HG03457 (cell line): ENCODE data around the gene SLC6A4.

Experiments used
- ATAC-seq: cut with Tn5 transposase; IDR thresholded peaks from one replicate; pipeline ENCODE4 v1.9.1; 2021; ENCODE audit warnings: moderate number of reproducible peaks; ENCODE audit not compliant: unreplicated experiment

SLC6A4 gene

GRCh38 chr17:30235386-30236296 is at the start of gene SLC6A4:
Gene SLC6A4, minus strand, starts transcription at chr17:30235697. Its CDS starts 13,739 bp downstream, at chr17:30221958.
- ATAC-seq, result no peak

GRCh38 chr17:30279156-30279555 is 43.7 kb upstream of the SLC6A4 start:
- ATAC-seq, result no peak

- no peak for ATAC-seq
These were observed 42.5 kb upstream of the SLC6A4 start for GRCh38 chr17:30278032-30278431.

DNA sequence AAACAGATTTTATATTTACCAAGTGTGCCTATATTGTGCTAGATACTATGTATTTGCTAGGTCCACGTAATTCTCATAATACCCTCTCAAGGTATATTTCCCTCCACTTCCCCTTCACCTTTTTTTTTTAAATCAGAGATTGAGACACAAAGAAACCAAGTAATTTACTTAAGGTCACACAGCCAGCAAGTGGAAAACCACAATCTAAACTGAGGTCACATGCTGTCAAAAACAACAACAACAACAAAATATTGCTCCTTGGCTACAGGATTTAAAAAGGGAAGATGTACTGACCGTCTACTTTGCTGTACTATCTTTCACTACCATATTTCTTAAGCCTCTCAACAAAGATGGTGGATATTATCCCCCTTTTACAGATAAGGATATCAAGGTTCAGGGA is 40.4 kb upstream of the SLC6A4 start:
- no peak for ATAC-seq

DNA sequence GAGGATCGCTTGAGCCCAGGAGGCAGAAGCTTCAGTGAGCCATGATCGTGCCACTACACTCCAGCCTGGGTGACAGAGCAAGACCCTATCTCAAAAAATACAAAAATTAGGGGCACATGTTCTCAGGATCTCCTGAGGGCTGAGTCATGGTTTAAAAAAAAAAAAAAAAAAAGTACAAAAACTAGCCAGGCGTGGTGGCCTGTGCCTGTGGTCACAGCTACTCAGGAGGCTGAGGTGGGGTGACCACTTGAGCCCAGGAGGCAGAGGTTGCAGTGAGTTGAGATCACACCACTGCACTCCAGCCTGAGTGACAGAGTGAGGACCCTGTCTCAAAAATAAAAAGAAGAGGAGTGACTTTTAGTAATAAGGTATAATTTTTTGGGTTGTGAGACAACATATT is 39.4 kb upstream of the SLC6A4 start:
- no peak for ATAC-seq

GRCh38 chr17:30273373-30273772 is 37.9 kb upstream of the SLC6A4 start:
- no peak for ATAC-seq

- ATAC-seq, result no peak
These were observed 35.6 kb upstream of the SLC6A4 start for GRCh38 chr17:30271102-30271501.

DNA sequence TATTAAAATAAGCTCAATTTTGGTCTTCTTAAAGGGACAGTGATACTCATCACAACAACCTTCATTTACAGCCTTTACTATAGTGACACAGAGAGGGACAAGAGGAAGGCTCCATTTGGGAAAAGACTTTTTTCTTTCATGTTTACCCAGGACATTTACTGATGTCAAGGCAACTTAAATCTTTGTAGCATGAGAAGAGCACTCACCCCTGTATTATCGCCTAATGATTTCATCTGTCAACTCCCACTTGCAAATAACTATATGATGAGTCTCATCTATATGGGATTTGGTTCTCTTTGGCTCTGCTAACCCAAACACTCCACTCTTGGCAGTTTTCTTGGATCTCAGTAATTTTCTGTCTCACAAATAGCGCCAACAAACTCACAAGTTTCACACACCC is 32.1 kb upstream of the SLC6A4 start:
- ATAC-seq, result no peak

DNA sequence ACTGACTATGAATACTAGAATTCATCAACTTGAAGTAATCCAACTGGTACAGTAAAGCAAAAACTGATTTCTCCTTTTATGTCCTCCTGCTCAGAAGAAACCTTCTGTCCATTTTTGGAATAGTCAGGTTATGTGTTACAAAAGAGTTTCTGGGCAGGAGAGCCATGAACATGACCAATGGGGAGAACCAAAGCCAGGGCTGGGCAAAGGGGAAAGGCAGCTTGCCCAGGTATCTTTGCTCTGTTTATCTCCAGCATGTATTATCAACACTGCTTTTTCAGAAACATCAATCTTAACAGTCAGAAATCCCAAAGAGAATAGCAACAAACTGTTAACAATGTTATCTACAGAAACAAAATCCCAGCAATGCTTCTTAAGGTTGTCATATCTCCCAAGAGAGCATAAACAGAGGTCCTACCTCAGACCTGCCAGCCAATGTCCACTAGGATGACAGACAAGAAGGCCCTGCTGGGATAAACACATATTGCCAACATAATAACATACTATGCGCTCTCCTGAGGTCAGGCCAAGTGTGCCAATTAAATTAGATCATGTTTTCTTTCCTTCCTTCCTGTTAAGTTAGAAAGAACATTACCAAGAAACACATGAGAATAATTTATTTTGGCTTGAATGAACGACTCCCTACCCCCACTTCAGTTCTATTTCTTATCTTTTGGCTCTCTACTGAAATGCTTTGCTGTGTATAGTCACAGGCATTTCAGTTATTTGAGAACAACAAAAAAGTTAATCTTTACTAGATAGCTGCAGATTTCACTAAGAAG is 28.2 kb upstream of the SLC6A4 start:
- no peak for ATAC-seq

DNA sequence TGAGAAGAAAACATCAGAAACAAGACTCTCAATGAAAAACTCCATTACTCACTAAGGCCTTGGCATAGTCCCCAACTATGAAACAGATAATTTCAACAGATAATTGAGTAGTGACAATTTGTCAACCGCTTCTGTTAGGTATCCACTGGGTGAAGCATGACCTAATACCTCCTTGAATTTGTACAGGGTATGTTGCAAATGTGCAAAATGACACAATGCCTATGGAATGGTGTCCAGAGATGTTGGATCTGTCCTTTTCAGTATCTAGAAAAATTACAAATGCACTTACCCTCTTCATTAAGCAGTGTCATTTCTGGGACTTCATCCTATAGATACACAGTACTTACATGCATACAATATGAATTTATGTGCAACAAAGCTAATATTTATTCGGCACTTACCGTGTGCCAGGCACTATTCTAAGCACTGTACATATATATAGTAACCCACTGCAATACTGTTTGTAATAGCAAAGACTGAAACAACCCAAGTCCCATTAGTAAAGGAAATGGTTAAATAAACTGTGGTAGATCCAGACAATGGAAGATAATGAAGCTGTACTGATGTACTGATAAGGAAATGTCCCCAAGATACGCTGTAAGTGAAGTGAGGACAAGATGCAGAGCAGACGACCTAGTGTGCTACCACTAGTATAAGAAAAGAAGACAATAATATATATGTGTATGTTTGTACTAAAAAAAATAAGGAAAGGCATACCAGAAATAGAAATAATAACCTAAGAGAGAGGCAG is 21.4 kb upstream of the SLC6A4 start:
- ATAC-seq, result no peak

DNA sequence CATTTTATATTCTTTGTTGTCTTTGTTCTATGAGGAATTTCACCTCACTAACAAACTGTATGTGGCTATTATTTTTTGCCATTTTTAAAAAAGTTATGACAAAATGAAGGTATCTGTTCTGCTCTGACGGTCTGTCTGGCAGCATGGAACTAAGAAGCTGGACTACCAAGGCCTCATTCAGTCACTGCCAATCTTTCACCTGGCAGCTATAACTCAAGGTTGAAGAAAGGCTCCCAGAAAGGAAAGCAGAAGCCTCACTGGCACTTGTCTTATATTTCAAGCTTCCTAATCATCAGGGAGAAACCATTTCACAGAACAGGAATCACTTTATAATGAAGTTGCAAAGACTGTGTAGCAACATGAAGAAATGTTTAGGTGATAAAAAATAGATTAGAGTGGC is 18.7 kb upstream of the SLC6A4 start:
- ATAC-seq, result no peak

DNA sequence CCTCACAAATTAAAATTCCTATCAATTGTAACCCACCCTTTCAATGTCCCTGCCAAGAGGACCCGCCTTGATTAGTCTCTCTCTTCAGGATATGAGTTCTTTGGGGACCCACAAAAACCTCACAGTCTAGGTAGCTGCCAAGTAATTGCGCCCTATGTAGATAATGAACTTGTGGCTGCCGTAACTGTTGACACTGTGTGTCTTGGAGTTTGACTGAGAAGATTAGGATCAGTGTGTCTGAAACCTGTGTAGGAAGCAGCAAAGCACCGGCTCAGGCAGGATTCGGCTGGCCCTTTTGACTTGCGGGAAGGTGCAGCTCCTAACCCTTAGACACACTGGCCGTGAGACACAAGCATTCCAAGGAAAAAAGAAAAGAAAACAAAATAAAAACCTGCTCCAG is 17.8 kb upstream of the SLC6A4 start:
- ATAC-seq, result no peak

- ATAC-seq, result no peak
These were observed 16.4 kb upstream of the SLC6A4 start for GRCh38 chr17:30251931-30252330.

DNA sequence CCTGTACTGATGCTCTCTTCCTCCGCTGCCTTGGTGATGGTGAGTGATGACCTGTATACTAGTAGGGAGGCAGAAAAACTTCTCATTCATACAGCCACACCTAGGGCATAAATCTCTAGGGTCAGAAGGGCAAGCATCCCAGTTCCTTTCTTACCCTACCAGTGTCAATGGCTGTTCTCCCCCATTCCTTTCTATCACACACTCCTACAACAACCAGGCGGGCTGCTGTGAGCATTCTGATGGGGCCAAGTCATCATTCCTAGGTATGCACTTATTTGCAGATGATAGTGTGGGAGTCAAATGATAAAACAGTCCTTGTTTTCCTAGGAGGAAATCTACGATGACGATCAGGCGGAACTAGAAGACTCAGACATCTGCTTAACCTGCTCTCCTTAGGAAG is 14.0 kb upstream of the SLC6A4 start:
- ATAC-seq, result no peak

DNA sequence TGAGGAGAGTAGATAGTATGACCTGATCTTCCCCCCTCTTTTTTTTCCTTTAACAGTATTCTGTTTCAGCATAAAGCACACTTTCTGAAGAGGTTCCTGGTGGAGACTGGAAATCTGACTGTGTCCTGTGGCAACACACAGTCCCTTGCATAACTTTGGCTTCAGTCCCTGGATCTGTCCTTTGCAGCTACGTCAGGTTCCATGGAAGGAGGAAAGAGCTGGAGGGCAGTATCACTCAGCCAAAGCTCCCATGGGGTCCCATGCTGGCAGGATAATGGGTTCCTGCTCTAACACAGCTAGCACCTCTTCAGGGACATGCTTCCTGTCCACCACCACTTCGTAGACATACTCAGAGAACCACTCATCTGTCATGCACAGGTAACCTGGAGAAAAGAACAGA is 13.3 kb upstream of the SLC6A4 start:
- no peak for ATAC-seq

DNA sequence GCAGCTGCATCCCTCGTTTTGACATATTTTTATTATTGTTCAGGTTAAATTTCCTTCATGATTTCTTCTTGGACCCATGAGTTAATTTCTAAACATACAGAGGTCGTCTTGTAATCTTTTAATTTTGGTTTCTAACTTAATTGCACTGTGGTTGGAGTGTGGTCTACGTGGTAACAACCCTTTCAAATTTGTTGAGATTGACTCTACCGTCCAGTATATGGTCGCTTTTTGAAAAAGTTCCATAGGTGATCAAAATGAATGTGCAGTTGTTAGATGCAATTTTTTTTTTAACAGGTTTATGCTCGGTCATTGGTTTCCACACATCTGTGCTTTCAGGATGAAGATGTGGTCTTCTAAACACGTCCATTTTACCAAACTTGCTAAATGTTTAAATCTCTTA is 11.0 kb upstream of the SLC6A4 start:
- no peak for ATAC-seq

GRCh38 chr17:30244853-30245385 is 9.4 kb upstream of the SLC6A4 start:
- ATAC-seq, result no peak

DNA sequence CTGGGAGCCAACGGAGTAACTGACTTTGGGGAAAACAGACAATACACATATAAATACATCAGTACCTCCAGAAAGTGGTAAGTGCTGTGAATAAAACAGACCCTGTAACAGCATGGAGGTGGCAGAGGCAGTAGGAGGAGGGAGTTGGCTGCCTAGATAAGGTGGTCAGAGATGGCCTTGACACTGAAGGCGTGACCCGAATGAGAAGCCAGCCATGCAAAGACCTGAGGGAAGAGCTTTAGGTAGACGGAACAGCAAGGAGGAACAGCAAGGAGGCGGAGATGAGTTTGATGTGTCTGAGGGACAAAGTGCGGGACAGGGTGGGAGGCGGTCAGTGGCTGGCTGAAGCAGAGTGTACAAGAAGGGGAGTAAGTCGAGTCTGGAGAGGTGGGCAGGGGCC is 8.1 kb upstream of the SLC6A4 start:
- no peak for ATAC-seq

DNA sequence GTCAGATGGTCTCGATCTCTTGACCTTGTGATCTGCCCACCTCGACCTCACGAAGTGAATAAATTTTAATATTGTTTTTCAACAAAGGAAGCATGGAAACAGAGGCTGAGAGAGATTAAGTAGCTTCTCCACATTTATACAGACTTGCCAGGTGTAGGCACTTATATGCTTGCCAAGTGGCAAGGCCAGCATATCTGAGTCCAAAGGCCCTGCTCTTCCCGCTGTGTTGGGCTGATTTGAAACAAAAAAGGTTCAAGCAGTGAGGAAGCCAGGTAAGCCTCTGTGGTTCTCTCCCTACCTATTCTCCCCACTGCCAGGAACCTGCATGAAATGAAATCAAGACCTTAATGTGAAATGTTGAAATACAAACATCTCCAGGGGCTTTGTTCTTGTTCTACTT is 7.5 kb upstream of the SLC6A4 start:
- no peak for ATAC-seq

DNA sequence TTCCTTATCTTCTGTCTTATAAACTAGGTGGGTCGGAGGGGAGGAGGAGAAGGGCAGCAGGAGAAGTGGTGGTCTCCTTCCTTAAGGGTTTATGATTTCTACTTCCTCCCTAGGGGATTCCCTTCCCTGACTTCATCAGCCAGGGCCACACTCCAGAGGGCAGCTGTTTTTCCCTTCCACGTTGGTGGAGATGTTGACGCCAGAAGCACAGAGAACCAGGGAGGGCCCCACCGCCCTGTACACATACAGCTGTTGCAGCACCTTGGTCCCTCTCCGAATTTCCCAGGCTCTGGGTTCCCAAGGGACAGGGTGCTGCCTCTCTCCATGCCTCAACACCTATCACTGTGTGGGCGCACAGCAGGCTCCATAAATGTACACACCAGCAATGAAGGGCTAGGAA is 5.6 kb upstream of the SLC6A4 start:
- ATAC-seq, result no peak

DNA sequence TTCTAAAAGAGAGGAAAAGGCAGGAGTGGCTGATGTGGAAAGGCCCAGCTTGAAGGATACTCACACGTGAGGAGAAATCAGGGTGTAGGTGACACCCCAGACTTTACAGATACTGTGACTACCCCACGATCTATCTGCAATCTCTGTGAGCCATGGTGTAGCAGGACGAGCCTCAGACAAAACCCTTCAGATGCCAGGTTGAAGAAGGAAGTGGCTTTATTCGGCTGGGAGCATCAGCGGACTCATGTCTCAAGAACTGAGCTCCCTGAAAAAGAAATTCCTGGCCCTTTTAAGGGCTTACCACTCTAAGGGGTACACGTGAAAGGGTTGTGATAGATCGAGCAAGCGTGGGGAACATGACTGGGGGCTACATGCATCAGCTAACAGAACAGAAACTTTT is 4.7 kb upstream of the SLC6A4 start:
- ATAC-seq, result no peak
